ENCODE data around the gene CENPVL3.

- no peak for TF ChIP-seq GATA2 (IDR thresholded peaks at IDR 0.05; ENCODE audit: low read depth, low read length)
- TF ChIP-seq GATA3 (IDR thresholded peaks at IDR 0.05; ENCODE audit: low read depth, low read length): no peak
Observed at GRCh38 chrX:51606446-51606845, 12.3 kb downstream of the CENPVL3 start.
